NOMO-1 (cell line): ENCODE results near the gene COQ2.
"Not testable (repeated sequence)": the region's sequence is repeated elsewhere in the genome, so short reads cannot be mapped to it uniquely, and the experiment has no call there.

Experiments
- DNase-seq, 2 experiments: peaks; one replicate each; lab custom pipeline; 2025; ENCODE audit not compliant: unreplicated experiment in 2 of 2; lab: John Stamatoyannopoulos, UW

COQ2 gene

GRCh38 chr4:83251447-83251830 is 33.2 kb downstream of the COQ2 start:
- DNase-seq = no peak

GRCh38 chr4:83250687-83251446 is 33.7 kb downstream of the COQ2 start:
- no peak for DNase-seq

- DNase-seq = no peak
Observed at GRCh38 chr4:83248486-83248885, 36.1 kb downstream of the COQ2 start.

- DNase-seq = no peak
Observed at GRCh38 chr4:83247415-83248357, 36.9 kb downstream of the COQ2 start.

GRCh38 chr4:83241132-83241531 is 43.5 kb downstream of the COQ2 start:
- no peak for DNase-seq

GRCh38 chr4:83240379-83240875 is 44.2 kb downstream of the COQ2 start:
- DNase-seq = peak; percentile 98 to 100

GRCh38 chr4:83238393-83239248 is 46.0 kb downstream of the COQ2 start:
- no peak for DNase-seq

GRCh38 chr4:83237591-83237990 is 47.0 kb downstream of the COQ2 start:
- DNase-seq = no peak

GRCh38 chr4:83235645-83236133 is 48.9 kb downstream of the COQ2 start:
- DNase-seq = not testable (repeated sequence)

- DNase-seq = no peak
Observed at GRCh38 chr4:83234902-83235644, 49.5 kb downstream of the COQ2 start.

GRCh38 chr4:83234387-83234786 is 50.2 kb downstream of the COQ2 start:
- DNase-seq = not testable (repeated sequence)

GRCh38 chr4:83232082-83232481 is 52.5 kb downstream of the COQ2 start:
- peak in 1 of 2 experiments; percentile 86 for DNase-seq

- peak; percentile 86 to 99 for DNase-seq
Observed at GRCh38 chr4:83231620-83232076, 53.0 kb downstream of the COQ2 start.

GRCh38 chr4:83230928-83231327 is 53.7 kb downstream of the COQ2 start:
- peak; percentile 22 to 63 for DNase-seq

GRCh38 chr4:83229791-83230190 is 54.8 kb downstream of the COQ2 start:
- DNase-seq = no peak

GRCh38 chr4:83228231-83228630 is 56.4 kb downstream of the COQ2 start:
- DNase-seq = no peak

- no peak for DNase-seq
Observed at GRCh38 chr4:83224502-83225197, 59.9 kb downstream of the COQ2 start.

- no peak for DNase-seq
Observed at GRCh38 chr4:83223781-83224180, 60.8 kb downstream of the COQ2 start.

- no peak for DNase-seq
Observed at GRCh38 chr4:83221897-83222441, 62.6 kb downstream of the COQ2 start.
